Measurements from ENCODE around the gene WNK2.

The WNK2 gene

GRCh38 chr9:93186215-93186945, 2.4 kb downstream of the WNK2 start:
- DNase-seq = no peak

GRCh38 chr9:93187047-93187446, 3.1 kb downstream of the WNK2 start:
- DNase-seq = no peak

- DNase-seq = no peak
Measured at GRCh38 chr9:93187574-93187973, 3.6 kb downstream of the WNK2 start.

GRCh38 chr9:93188426-93189368, 4.8 kb downstream of the WNK2 start:
- DNase-seq = no peak

GRCh38 chr9:93189369-93190132, 5.6 kb downstream of the WNK2 start:
- no peak for DNase-seq

- DNase-seq = no peak
Measured at GRCh38 chr9:93190133-93190525, 6.2 kb downstream of the WNK2 start.

GRCh38 chr9:93190656-93191353, 6.9 kb downstream of the WNK2 start:
- DNase-seq = no peak

GRCh38 chr9:93191354-93191660, 7.4 kb downstream of the WNK2 start:
- no peak for DNase-seq

GRCh38 chr9:93192721-93193387, 8.9 kb downstream of the WNK2 start:
- DNase-seq = no peak

- DNase-seq = no peak
Measured at GRCh38 chr9:93193388-93194220, 9.7 kb downstream of the WNK2 start.

- DNase-seq = no peak
Measured at GRCh38 chr9:93194221-93194625, 10.3 kb downstream of the WNK2 start.

- DNase-seq = no peak
Measured at GRCh38 chr9:93194641-93195040, 10.7 kb downstream of the WNK2 start.

GRCh38 chr9:93196096-93197055, 12.4 kb downstream of the WNK2 start:
- DNase-seq = no peak

GRCh38 chr9:93197670-93198069, 13.7 kb downstream of the WNK2 start:
- DNase-seq = no peak

- DNase-seq = no peak
Measured at GRCh38 chr9:93198117-93198837, 14.3 kb downstream of the WNK2 start.

- DNase-seq = no peak
Measured at GRCh38 chr9:93198838-93199625, 15.1 kb downstream of the WNK2 start.

- DNase-seq = no peak
Measured at GRCh38 chr9:93200449-93200742, 16.5 kb downstream of the WNK2 start.

GRCh38 chr9:93200989-93201334, 17.0 kb downstream of the WNK2 start:
- no peak for DNase-seq

Data from CD4-positive, alpha-beta T cell treated with Interleukin-12 subunit alpha and Interleukin-12 subunit beta, for 1 hour (primary cell).